Endometrial microvascular endothelial cells (primary cell): ENCODE results near the gene FRMD3. TPM values are rescaled to one million over a fixed set of nuclear protein-coding genes. Genes with fewer than 3 reads are reported as not detected.

ENCODE experiments used
- in situ Hi-C: cut with HindIII; loops from 2 replicates; pipeline ENCODE4 v1.10.0; 2017; ENCODE audit warnings: low sequenced_read_pairs, low pct_unique_long_range_greater_than_20kb; ENCODE audit errors: inconsistent ontology term
- total RNA-seq: library from RNA; depleted of rRNA; stranded (reverse); fragments of >200 nt; gene quantifications from one replicate; pipeline ENCODE4 v1.2.3, GENCODE V29; 2015; ENCODE audit errors: inconsistent ontology term

Gene FRMD3
- total RNA-seq, 1 donor from 2014 or later = 0.74 TPM

GRCh38 chr9:83420486-83420885, 117.7 kb downstream of the FRMD3 start:
- in situ Hi-C loops = no loop called here

GRCh38 chr9:83419961-83420360, 118.2 kb downstream of the FRMD3 start:
- in situ Hi-C loops = no loop called here

DNA sequence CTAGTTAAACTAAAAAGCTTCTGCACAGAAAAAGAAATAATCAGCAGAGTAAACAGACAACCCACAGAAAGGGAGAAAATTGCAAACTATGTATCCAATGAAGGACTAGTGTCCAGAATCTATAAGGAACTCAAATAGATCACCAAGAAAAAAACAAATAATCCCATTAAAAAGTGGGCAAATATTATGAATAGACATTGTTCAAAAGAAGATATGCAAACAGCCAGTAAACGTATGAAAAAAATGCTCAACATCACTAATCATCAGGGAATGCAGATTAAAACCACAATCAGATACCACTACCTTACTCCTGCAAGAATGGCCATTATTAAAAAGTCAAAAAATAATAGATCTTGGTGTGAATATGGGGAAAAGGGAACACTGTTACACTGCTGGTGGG, 119.9 kb downstream of the FRMD3 start:
- in situ Hi-C loops = no loop called here

GRCh38 chr9:83413367-83413766, 124.8 kb downstream of the FRMD3 start:
- in situ Hi-C loops = no loop called here

DNA sequence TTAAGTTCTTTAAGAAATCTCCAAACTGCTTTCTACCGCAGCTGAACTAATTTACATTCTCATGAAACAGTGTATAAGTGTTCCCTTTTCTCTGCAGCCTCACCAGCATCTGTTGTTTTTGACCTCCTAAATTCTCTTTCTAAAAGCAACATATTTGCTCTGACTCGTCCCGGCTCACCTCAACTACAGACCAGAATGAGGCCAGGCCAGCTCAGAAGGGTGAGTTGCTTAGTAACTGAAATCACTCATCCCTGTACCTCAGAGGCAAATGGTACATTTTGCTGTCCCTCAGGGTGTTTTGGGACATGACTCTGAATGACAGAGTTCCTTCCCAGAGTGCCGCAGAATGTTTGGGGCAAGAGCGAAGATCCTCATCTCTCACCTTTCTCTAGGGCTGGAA, 127.5 kb downstream of the FRMD3 start:
- in situ Hi-C loops = no loop called here

DNA sequence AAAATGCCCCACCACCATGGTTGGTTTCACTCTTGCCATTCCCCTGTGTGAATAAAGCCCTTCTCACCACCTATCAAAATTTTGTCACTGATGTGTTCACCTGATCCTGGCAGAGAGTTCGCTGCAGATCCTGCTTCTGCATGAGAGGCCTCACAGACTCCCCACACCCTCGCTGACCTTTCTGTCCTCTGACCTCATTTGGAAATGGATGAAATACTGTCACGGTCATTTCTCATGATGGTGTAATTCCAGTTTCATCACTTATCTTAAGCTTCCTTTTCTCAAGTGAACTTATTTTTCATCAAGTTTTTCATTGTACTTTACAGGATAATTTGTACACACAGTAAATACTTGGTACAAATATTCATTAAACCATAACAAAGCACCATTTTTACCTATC, 131.3 kb downstream of the FRMD3 start:
- in situ Hi-C loops = no loop called here

DNA sequence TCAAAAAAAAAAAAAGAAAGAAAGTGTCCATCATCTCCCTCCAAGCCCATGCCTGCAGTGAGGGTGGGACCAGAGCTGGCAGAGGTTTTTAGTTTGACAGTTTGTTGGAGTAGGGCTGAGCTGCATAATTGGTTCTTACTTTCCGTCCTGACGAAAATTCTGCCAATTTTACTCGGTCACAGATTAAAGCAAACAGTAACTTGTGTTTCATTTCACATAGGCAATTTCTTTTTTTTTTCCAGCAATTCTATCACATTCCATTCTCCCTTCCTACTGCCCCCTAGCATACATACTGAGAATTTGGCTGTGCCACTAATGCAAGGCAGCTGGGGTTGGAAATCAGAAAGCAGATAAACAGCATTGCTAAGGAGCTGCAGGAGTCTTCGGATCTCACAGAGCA, 132.4 kb downstream of the FRMD3 start:
- in situ Hi-C loops = no loop called here

- in situ Hi-C loops = no loop called here
Observed at GRCh38 chr9:83403527-83404238, 134.5 kb downstream of the FRMD3 start.

DNA sequence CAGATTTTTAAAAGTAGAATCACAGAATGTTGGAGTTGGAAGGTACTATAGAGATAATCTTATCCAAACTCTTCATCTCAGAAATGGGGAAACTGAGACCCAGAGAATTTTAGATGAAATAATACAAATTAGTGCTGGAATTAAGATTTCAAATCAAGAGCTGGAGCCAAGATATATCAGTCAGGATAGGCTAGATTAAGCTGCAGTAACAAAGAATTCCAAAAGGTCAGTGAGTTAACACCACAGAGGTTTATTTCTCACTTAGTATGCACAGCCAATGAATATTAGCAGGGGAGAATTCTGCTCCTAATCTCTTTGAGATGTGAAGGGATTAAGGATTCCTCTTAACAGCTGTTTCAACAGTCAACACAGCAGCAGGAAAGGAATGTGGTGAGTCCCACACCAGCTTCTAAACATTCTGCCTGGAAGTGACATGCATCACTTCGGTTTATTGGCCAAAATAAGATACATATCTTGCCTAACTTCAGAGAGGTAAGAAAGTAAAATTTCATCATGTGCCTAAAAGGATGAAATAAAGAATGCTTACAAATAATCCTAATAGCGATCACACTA, 136.8 kb downstream of the FRMD3 start:
- in situ Hi-C loops = no loop called here

GRCh38 chr9:83396813-83397212, 141.4 kb downstream of the FRMD3 start:
- in situ Hi-C loops = no loop called here

DNA sequence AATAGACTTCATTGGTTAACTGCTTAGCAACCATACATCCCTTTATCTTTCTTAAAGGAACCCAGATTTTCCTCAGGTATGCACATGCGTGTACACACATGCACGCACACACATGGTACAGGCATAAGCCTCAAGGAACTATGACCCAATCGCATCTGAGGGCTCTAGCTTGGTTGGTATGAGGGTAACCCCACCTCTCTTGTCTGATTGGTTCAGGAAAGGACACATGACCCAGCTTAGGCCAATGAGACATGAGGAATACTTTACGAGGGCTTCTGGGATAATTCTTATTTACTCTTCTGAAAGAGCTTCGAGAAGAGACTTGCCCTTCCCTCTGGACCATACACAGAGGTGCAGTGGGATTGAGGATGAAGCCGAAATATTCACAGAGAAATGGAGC, 141.9 kb downstream of the FRMD3 start:
- in situ Hi-C loops = no loop called here

DNA sequence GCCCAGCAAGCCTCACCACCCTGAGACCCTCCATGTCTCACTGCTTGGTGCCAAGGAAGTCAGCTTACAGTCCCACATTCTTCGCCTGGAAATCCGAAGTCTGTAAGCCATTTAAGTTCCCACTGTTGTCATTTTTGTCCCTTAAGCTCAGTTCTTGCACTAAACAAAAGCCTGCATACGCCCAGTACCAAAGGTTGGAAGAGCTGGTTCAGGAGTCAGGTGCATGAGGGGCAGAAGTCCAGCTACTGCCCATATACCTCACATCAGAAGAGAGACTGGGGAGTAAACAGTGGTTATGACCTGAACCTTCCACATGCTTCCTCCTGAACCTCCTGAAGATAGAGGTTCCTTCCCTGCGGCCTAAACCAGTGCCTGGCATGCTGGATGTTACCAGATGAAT, 146.0 kb downstream of the FRMD3 start:
- in situ Hi-C loops = no loop called here

- in situ Hi-C loops = no loop called here
Observed at GRCh38 chr9:83388346-83388745, 149.9 kb downstream of the FRMD3 start.

- in situ Hi-C loops = no loop called here
Observed at GRCh38 chr9:83387401-83388185, 150.6 kb downstream of the FRMD3 start.

DNA sequence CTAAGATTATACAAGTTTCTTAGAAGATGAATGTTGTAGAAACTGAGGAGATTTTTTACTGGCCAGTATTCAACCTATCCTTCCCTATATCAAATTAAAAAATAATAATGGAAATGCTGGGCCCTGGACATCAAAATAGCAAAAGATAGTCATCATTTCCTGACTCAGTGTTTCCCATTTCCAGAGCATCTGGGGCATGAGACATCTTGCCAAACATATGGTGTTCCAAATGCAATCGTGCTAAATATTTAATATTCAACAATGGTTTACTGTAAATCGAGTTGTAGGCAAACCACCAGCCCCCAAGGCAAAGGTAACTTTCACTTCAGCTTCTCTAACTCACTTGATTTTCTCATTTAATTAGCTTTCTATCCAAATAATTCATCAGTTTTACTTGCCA, 152.9 kb downstream of the FRMD3 start:
- in situ Hi-C loops = no loop called here

GRCh38 chr9:83384214-83384613, 154.0 kb downstream of the FRMD3 start:
- in situ Hi-C loops = no loop called here

- in situ Hi-C loops = no loop called here
Observed at GRCh38 chr9:83383034-83383433, 155.2 kb downstream of the FRMD3 start.

- in situ Hi-C loops = no loop called here
Observed at GRCh38 chr9:83382421-83382820, 155.8 kb downstream of the FRMD3 start.

DNA sequence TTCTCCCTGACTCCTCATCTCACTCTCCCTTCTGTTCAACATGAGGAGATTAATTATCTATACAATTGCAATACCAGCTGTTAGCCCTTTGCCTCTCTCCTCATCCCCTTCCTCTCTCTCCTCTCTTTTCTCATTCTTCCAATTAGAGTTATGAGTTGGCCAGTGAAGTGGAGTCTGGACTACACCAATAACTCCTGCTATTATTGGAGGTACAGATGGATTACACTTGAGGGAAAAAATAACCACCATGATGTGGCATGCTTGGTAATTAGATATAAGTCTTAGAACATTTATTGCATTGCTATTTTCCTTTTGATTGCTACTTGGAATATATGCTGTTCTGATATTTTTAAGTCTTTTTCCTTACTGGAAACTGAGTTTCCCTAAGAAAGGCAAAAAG, 159.2 kb downstream of the FRMD3 start:
- in situ Hi-C loops = no loop called here

GRCh38 chr9:83372957-83373356, 165.2 kb downstream of the FRMD3 start:
- in situ Hi-C loops = no loop called here
